ENCODE measurements around the gene HES1. TPM values are rescaled to one million over a fixed set of nuclear protein-coding genes. Genes with fewer than 3 reads are reported as not detected.
A peak's percentile ranks its signal among the peaks of the same experiment; 100 is the strongest.
"Not testable (repeated sequence)": the region's sequence is repeated elsewhere in the genome, so short reads cannot be mapped to it uniquely, and the experiment has no call there.

Gene HES1
- total and polyA plus RNA-seq, 8 donors: 15.7 to 68.5 (median 36.3) TPM

DNA sequence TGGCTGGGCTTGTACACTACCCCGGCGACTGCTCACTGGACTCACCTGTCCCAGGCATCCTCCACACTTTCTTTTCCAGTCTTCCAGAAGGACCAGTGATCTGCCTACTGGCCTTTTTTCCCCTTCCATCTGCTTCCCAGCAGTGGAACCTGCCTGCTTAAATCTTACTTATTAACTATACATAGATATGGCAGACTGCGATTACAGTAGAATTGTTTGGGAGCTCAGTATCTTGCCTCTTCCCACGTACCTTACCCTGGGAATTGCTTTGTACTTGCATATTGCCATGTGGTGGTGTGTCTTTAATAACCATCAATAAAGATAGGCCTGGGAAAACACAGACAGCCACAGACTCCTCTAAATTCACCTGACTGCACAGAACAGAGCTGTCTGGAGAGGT, 11.8 kb upstream of the HES1 start:
- no peaks in the 10 kb centered on the region for H3K36me3 ChIP-seq
- H3K27ac ChIP-seq: no peak overlapping the region
- intact Hi-C loops (cut with DNase I): no loop called here
- peaks cover 7 to 26% (median 16%) of the 10 kb centered on the region in 3 donors for H3K4me1 ChIP-seq
- no peak for FAIRE-seq
- H3K9me3 ChIP-seq: no peaks in the 10 kb centered on the region
- WGBS, 2 donors: 41 to 46% methylated on average over 4 of the region's 4 CpGs
- H3K27me3 ChIP-seq: no peaks in the 10 kb centered on the region
- H3K4me3 ChIP-seq: no peak overlapping the region
- TF ChIP-seq, protein P1, sequence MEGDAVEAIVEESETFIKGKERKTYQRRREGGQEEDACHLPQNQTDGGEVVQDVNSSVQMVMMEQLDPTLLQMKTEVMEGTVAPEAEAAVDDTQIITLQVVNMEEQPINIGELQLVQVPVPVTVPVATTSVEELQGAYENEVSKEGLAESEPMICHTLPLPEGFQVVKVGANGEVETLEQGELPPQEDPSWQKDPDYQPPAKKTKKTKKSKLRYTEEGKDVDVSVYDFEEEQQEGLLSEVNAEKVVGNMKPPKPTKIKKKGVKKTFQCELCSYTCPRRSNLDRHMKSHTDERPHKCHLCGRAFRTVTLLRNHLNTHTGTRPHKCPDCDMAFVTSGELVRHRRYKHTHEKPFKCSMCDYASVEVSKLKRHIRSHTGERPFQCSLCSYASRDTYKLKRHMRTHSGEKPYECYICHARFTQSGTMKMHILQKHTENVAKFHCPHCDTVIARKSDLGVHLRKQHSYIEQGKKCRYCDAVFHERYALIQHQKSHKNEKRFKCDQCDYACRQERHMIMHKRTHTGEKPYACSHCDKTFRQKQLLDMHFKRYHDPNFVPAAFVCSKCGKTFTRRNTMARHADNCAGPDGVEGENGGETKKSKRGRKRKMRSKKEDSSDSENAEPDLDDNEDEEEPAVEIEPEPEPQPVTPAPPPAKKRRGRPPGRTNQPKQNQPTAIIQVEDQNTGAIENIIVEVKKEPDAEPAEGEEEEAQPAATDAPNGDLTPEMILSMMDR (IDR thresholded peaks at IDR 0.05): no peak
- DNase-seq: no peak
- peak in 1 of 4 donors; percentile 29 for ATAC-seq

DNA sequence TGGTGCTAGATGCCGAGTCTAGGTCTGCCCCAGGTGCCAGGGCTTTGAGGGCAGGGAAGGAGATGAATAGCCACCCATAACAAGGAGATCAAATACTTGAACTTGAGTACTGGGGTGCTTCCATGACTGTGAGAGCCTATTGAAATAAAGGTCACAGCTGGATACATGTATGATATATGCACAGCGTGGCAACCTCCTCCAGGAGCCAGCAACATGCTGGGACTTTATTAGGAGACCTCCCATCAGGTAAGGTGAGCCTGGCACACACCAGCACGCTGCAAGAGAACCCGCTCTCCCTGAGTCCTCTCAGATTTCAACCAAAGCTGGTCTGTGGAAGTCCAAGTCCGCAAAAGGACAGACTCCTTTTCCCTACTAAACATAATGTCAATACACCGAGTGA, 10.5 kb upstream of the HES1 start:
- TF ChIP-seq, protein P1 (IDR thresholded peaks at IDR 0.05): no peak
- intact Hi-C loops (cut with DNase I): no loop called here
- DNase-seq (no peak), ATAC-seq (no peak), FAIRE-seq (no peak)
- Histone ChIP-seq H3K4me3 (no peak overlapping the region), H3K4me1 (peaks cover 13 to 38% (median 19%) of the 10 kb centered on the region in 3 donors), H3K27me3 (no peaks in the 10 kb centered on the region), H3K27ac (no peak overlapping the region), H3K36me3 (no peaks in the 10 kb centered on the region), H3K9me3 (no peaks in the 10 kb centered on the region)
- WGBS, 2 donors: 94 to 95% methylated on average over 6 of the region's 6 CpGs

DNA sequence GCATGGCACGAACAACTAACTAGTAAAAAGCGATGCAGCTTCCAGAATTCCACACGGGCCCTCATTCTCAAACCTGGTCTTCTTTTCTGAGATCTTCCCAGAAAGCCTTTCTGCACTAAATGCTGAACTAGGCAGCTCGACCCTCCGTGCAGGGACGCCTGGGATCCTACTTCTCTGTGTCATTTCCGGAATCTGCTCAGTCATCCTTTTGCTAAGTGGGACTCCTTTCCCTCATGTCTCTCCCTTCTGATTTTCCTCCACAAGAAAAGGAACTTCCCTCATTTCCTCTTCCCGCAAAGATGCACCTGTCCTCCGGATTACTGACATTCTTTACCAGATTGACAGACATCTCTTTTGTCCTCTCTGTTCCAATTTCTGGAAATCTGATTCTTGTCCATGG, 9.2 kb upstream of the HES1 start:
- intact Hi-C loops (cut with DNase I): no loop called here
- H3K27me3 ChIP-seq: no peaks in the 10 kb centered on the region
- DNase-seq: no peak
- no peak overlapping the region for H3K4me3 ChIP-seq
- no peak for ATAC-seq
- FAIRE-seq: no peak
- H3K4me1 ChIP-seq: peaks cover 14 to 42% (median 31%) of the 10 kb centered on the region in 3 donors
- H3K36me3 ChIP-seq: no peaks in the 10 kb centered on the region
- TF ChIP-seq, protein P1 (IDR thresholded peaks at IDR 0.05): no peak
- 90 to 96% methylated on average over 9 of the region's 9 CpGs for WGBS, 2 donors
- no peak overlapping the region for H3K27ac ChIP-seq
- H3K9me3 ChIP-seq: no peaks in the 10 kb centered on the region

DNA sequence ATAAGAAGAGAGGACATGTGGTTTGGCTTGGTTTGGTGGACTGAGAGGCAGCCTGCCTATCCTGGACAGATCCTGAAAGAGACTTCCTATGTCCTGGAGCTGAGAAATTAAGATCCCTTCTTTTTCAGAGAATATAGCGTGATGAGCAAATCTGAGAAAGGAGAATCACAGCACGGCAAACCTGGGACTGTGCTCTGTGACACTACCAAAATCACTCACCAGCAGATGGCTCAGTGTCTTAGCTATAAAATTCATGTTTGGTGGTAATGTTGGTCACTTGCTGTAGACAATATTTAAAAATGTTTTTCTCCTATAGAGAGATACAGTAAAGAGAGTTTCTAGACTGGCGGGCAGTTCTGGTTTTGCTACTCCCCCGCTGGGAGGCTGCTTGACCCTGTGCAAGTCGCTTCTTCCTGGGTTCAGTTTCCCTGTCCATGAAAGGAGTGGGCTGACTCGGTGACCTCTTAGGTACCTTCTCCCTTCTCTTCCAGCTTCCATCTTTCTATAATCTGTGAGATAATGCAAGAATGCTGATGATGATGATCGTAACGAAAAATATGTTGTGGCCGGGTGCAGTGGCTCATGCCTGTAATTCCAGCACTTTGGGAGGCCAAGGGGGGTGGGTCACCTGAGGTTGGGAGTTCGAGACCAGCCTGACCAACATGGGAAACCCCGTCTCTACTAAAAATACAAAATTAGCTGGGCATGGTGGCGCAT, 7.6 kb upstream of the HES1 start:
- TF ChIP-seq, protein P1 (IDR thresholded peaks at IDR 0.05): no peak
- Histone ChIP-seq H3K27me3 (no peaks in the 10 kb centered on the region), H3K9me3 (no peaks in the 10 kb centered on the region), H3K36me3 (no peaks in the 10 kb centered on the region), H3K27ac (no peak overlapping the region), H3K4me1 (peaks cover 22 to 33% (median 29%) of the 10 kb centered on the region in 3 donors), H3K4me3 (no peak overlapping the region)
- intact Hi-C loops (cut with DNase I): no loop called here
- FAIRE-seq: no peak
- WGBS, 2 donors: 92 to 95% methylated on average over 12 of the region's 12 CpGs
- ATAC-seq: no peak
- no peak for DNase-seq

DNA sequence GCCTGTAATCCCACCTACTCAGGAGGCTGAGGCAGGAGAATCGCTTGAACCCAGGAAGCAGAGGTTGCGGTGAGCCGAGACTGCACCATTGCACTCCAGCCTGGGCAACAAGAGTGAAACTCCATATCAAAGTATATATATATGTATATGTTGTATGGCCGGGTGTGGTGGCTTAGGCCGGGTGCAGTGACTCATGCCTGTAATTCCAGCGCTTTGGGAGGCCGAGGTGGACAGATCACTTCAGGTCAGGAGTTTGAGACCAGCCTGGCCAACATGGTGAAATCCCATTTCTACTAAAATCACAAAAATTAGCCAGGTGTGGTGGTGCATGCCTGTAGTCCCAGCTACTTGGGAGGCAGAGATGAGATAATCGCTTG, 7.0 kb upstream of the HES1 start:
- 93 to 97% methylated on average over 8 of the region's 8 CpGs for WGBS, 2 donors
- H3K36me3 ChIP-seq; intact Hi-C loops (cut with DNase I); H3K9me3 ChIP-seq; FAIRE-seq; H3K27ac ChIP-seq; ATAC-seq; H3K4me3 ChIP-seq; DNase-seq; H3K27me3 ChIP-seq: not testable (repeated sequence)
- H3K4me1 ChIP-seq: peaks cover 22 to 30% (median 29%) of the 10 kb centered on the region in 3 donors

Data from pancreas (tissue), 10 donors.